SH-SY5Y (cell line): ENCODE data around the gene SULT4A1.

Experiments used
- GATA2 ChIP-seq: IDR thresholded peaks from 2 replicates; pipeline ENCODE4 v1.6.1; 2011; ENCODE audit warnings: mild to moderate bottlenecking, low read depth, low read length
- GATA3 ChIP-seq: IDR thresholded peaks from 2 replicates; pipeline ENCODE4 v1.6.1; 2011; ENCODE audit warnings: low read depth, mild to moderate bottlenecking, low read length, moderate library complexity

Gene SULT4A1

GRCh38 chr22:43889860-43890253 lies 27.5 kb upstream of the SULT4A1 start:
- TF ChIP-seq GATA3 = no peak
- no peak for TF ChIP-seq GATA2

DNA sequence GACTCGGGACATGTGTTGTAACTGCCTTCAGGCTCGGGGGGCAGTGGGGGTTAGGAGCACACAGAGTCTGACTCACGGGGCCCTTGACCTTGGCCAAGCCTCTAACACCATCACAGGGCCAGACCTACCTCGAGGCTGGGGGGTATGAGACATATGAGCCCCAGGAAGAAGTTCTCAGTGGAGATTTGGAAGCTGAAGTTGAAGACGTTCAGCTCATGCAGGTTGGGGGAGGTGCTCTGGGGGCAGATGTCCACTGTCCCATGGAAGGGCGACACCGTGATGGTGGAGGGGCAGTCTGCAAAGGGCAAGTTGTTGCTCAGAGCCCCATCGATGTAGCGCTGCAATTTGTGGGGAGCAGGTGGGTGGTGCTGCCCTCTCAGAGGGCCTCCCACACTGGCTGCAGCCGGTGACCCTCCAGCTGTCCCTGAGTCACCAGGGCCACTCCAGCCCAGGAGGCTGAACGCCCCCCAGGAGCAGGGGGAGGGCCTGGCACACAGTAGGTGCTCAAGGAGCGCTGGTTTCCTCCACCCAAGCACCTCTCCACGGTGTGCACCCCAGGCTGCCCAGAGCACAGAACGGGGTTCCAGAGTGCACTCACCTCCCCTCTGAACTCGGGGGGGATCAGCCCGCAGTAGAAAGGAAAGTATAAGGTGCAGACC lies 27.0 kb upstream of the SULT4A1 start:
- TF ChIP-seq GATA2 (no peak), GATA3 (no peak)

GRCh38 chr22:43888740-43889139 lies 26.4 kb upstream of the SULT4A1 start:
- no peak for TF ChIP-seq GATA2
- TF ChIP-seq GATA3 = no peak

GRCh38 chr22:43887391-43887790 lies 25.1 kb upstream of the SULT4A1 start:
- TF ChIP-seq GATA2 (no peak), GATA3 (no peak)

DNA sequence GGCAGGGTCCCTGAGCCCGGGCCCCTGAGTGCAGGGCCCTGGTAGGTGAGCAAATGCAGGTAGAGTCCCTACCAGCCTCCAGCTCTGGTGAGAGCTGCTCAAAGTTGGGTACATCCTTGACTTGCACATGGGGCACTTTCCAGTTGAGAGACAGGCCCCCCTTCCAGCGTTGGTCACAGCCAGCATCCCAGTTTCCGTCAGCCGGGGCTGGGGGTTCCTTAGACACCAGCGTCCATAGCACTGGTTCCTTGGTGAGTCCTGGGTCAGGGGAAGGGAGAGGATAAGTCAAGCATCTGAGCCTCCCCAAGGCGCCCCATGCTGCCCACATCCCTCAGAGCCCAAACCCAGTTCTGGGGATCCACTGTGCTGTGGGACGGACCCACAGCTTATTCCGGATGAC lies 23.9 kb upstream of the SULT4A1 start:
- TF ChIP-seq GATA3 (no peak), GATA2 (no peak)

GRCh38 chr22:43885786-43886185 lies 23.5 kb upstream of the SULT4A1 start:
- TF ChIP-seq GATA3 (no peak), GATA2 (no peak)

GRCh38 chr22:43885319-43885671 lies 23.0 kb upstream of the SULT4A1 start:
- TF ChIP-seq GATA3 (no peak), GATA2 (no peak)

- TF ChIP-seq GATA2 = no peak
- TF ChIP-seq GATA3 = no peak
These were observed 22.4 kb upstream of the SULT4A1 start for GRCh38 chr22:43884600-43885318.

DNA sequence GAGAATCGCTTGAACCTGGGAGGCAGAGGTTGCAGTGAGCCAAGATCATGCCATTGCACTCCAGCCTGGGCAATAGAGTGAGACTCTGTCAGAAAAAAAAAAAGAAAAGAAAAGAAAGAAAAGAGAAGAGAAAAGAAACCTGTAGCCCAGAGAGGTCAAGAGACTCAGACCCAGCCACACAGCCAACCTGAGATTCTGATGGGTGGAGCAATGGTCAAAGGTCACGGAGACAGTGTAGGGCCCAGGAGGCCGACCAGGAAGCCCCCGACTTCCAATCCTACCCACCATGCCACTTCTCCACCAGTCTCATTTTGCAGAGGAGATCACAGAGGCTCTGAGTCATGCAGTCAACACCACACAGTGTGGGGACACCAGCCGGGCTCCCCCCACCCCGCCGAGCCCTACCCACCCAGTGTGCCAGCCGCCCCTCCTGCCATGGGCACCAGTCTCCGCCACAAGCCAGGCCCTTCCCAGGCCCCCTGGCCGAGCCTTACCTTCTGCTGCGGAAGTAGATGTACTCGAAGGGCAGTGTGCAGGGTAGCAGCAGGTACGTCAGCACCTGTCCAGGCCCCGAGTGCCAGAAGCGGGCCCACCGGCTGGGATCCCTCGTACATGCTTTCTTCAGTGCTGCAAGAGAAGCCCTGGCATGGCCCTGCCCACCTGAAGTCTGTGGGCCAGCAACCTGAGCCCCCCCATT lies 21.6 kb upstream of the SULT4A1 start:
- TF ChIP-seq GATA3 = no peak
- TF ChIP-seq GATA2 = no peak

- TF ChIP-seq GATA2 (no peak), GATA3 (no peak)
These were observed 20.8 kb upstream of the SULT4A1 start for GRCh38 chr22:43883012-43883661.

- TF ChIP-seq GATA3 (no peak), GATA2 (no peak)
These were observed 19.9 kb upstream of the SULT4A1 start for GRCh38 chr22:43882122-43882767.

- TF ChIP-seq GATA2 (no peak), GATA3 (no peak)
These were observed 19.1 kb upstream of the SULT4A1 start for GRCh38 chr22:43881091-43882061.

- TF ChIP-seq GATA3 = no peak
- no peak for TF ChIP-seq GATA2
These were observed 18.3 kb upstream of the SULT4A1 start for GRCh38 chr22:43880541-43880991.
